Iris pigment epithelial cell (primary cell): Measurements from ENCODE around the gene CRYGD.
"Not testable (repeated sequence)": the region's sequence is repeated elsewhere in the genome, so short reads cannot be mapped to it uniquely, and the experiment has no call there.

Experiments used
- DNase-seq: peaks from one replicate; pipeline ENCODE4 v3.0.0-alpha.2; 2011; ENCODE audit warnings: low read depth

CRYGD gene

DNA sequence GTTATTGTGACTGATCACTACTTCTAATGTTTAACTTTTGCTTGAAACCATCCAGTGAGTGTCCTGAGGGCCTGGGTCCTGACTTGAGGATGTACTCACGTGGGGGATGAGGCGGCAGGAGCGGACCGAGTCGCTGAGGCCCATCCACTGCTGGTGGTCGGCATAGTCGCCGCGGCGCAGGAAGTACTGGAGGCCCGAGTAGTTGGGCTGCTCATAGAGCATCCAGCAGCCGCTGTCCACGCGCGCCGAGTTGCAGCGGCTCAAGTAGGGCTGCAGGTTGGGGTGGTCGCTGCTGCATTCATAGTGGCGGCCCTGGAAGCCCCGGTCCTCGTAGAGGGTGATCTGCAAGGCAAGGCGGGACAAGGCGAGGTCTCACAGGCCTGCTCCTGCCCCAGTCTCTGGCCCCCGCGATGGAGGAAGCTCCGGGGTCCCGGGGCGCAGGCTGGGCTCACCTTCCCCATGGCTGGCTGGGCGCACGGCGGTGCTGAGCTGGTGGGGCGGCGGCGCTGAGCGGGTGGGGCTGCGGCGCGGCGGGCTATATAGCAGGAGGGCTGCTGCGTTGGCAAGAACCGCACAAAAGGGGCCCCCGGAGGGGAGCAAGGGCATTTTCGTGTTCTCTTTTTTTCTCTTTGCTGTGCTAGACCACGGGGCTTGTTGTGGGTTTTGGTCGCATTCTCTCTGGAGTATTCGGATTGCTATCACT is at the start of gene CRYGD:
Gene CRYGD (minus strand): TSS at position 512 of the 703 bp plus-strand sequence. CDS start 51 bp downstream, at position 461.
- DNase-seq, result not testable (repeated sequence)

GRCh38 chr2:208172125-208172524 is 47.8 kb upstream of the CRYGD start:
- no peak for DNase-seq

GRCh38 chr2:208164951-208165755 is 40.8 kb upstream of the CRYGD start:
- DNase-seq, result no peak

DNA sequence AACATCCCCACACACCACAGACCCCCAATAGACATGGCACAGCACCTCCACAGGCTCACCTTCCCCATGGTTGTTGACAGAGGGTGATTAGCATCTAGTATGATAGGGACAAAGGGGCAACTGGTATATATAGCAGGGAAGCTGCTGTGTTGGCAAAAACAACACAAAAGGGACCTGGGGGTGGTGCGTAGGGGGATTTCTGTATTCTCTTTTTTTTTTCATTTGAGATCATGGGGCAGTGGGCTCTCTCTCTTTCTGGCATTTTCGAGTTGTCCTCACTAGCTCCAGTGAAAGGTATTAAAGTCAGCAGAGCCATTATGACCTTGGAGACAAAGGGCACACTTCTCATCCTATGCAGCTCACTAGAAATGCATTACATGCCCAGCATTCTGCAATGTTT is 39.2 kb upstream of the CRYGD start, which contains the start of gene CRYGA:
Gene CRYGA (minus strand): TSS at position 101 of the 400 bp plus-strand sequence. CDS start 33 bp downstream, at position 68.
- no peak for DNase-seq

DNA sequence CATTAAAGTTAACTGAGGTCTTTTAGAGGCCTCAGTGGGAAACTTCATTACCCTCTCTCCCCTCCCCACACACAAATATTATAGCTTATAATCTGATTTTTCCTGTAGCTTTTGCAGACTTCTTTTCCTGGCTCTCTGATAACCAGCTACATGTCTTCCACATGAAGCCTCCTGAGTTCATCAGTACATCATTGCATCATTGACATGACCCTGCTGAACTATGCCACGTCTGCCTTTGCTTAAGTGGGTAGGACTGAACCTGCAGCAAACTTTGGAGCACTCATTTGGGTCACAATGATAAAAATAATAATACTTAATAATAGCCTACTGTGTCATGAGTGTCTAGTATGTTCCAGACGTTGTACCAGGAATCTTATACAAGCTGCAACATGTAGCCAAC is 32.1 kb upstream of the CRYGD start:
- DNase-seq, result no peak

DNA sequence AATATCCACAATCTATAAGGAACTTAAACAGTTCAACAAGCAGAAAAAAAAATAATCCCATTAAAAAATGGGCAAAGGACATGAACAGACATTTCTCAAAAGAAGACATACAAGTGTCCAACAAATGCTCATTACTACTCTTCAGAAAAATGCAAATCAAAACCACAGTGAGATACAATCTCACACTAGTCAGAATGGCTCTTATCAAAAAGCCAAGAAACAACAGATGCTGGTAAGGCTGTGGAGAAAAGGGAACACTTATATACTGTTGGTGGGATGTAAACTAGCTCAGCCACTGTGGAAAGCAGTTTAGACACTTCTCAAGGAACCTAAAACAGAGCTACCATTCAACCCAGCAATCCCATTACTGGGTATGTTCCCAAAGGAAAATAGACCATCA is 28.8 kb upstream of the CRYGD start:
- DNase-seq, result no peak

DNA sequence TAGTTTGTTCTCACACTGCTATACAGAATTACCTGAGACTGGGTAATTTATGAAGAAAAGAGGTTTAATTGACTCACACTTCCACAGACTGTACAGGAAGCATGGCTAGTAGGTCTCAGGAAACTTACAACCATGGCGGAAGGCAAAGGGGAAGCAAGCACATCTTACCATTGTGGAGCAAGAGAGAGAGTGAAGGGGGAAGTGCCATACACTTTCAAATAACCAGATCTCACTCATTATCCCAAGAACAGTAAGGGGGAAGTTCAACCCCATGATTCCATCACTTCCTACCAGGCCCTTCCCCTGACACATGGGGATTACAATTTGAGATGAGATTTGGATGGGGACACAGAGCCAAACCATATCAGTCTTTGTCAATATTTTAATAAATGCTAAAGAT is 26.6 kb upstream of the CRYGD start:
- DNase-seq, result no peak

- DNase-seq, result no peak
Observed at GRCh38 chr2:208150094-208150493, 25.8 kb upstream of the CRYGD start.

- no peak for DNase-seq
Observed at GRCh38 chr2:208148803-208149202, 24.5 kb upstream of the CRYGD start.

DNA sequence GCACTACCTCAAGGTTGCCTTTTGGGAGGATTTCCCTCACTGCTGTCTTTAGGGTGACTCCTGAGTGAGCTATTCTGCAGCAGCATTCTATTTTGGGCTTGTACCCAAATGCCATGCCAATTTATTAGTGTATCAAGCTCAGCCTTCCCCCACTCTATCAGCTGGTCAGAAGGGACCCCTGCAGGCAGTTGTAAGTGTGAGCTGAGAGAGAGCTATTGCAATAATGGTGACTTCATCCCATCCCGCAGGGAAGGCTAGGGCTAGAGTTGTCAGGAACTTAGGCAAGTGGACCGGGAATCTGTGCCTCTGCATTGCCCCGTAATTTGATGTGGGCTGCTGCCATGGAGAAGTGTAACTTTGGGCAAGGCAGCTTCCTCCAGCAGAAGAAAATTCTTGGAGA is 23.4 kb upstream of the CRYGD start:
- DNase-seq, result no peak

GRCh38 chr2:208147008-208147407 is 22.7 kb upstream of the CRYGD start:
- DNase-seq, result no peak

DNA sequence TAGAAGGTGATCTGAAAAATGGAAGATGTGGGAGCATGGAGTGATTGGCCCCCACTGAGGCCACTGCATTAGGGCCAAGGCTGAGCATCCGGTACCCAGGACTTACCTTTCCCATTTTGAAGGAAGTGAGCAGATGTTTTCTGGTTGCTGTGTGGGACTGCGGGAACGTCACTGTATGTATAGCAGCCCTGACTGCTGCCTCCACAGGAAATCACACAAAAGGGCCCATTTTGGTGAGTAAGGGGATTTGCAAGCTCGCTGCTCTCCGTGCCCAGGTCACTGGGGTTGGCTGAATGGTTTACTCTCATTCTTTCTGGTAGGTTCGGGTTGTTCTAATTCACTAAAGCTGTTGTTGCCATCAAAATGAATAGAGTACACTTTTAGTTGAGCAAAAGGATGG is 21.7 kb upstream of the CRYGD start, which contains the start of gene CRYGB:
Gene CRYGB (minus strand): TSS at position 153 of the 400 bp plus-strand sequence. CDS start 38 bp downstream, at position 115.
- no peak for DNase-seq

- DNase-seq, result no peak
Observed at GRCh38 chr2:208142925-208143799, 18.8 kb upstream of the CRYGD start.

DNA sequence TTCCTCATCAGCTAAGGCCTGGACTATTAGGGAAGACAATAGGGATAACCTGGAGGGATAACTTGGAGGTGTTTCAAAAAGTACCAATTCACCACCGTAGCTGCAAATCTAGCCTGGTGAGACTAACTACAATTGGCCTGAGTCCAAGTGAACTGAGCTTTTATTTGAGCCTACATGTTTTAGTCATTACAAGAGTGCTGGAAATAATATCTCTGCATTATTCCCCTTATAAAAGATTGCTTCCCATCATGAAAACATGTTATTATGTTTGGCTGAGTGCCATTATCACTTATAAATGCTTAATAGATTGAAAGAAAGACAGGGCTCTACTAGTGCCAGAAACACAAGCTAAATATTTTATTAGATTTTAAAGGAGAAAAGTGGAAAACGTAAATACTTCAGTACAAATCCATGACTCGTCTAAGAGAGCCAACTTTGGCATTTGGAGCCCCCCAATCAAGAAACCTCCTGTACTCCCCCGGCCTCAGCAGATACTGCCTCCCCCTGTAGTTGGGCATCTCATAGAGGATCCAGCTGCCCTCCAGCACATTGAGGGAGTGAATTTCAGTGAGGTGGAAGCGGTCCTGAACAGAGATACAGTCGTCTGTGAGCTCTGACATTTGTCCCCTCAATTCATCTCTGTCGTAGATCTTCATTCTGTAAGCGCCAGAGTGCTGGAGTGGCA is 18.1 kb upstream of the CRYGD start:
- peak; percentile 26 for DNase-seq

DNA sequence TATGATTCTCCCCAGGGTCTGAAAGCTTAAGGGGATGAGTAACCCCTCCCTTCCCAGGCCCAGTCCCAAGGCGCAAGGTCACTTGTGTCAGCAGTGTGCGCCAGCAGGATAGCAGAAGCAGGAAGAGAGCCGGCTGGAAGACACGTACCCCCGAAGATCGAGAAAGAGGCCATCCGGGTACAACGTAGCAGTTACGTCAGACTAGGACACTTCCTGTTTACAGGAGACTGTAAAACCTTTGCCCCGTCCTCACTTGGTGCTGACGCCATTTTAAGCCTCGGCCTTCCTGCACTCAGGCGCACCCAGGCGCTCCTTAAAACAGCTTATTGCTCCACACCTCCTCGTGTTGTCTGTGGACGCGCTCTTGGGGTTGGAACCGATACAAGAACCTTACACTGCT is 15.1 kb upstream of the CRYGD start:
- DNase-seq, result no peak

DNA sequence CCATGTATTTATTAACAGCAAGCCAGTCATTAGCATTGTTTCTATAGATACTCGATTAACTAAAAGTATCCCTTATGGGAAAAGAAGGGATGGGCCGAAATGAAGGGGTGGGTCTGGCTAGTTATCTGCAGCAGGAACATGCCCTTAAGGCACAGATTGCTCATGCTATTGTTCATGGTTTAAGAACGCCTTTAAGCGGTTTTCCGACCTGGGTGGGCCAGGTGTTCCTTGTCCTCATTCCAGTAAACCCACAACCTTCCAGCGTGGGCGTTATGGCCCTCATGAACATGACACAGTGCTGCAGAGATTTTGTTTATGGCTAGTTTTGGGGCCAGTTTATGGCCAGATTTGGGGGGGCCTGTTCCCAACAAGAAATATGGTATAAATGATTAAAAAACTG is 14.0 kb upstream of the CRYGD start:
- not testable (repeated sequence) for DNase-seq

GRCh38 chr2:208136716-208137094 is 12.4 kb upstream of the CRYGD start:
- no peak for DNase-seq

DNA sequence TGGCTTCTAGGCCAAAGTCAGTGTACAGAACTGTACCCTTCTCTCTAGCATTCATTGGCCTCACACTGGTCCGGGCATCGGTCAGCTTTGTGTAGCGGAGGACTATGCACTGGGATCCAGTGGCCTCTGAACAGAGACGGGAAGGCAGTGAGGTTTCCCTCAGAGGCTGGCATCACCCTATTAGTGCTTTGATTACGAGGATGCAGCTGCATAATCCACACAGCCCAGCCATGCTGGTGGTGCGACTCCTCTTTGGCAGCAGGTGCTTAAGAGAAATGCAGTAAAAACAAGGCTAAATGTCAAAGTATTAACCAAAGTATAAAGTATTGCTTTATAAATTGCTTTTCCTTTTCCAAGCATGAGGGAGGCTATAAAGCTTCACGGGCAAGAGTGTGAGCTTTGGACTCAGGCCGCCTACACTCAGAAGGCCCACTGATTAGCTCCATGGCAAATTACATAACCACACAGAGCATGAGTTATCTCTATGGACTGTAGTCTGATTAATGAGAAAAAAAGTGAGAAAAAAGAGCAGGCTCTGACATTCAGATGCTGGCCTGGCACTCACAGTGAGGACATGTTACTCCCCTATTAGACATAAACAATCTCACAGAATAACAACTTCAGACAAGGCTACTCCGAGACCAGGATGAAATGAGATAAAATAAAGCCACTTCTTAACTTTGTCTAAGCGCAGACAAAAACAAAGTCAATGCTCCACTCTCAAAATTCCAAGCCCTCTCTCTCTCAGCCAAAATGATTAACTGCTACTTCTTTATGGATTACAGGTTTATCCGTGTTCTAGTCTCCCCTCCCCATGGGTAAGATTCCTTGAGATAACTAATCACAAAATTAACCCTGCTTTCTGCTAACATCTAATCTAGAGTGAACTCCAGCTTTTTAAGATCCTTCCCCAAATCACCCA is 11.7 kb upstream of the CRYGD start:
- peak; percentile 20 for DNase-seq

- no peak for DNase-seq
Observed at GRCh38 chr2:208134928-208135586, 10.7 kb upstream of the CRYGD start.

GRCh38 chr2:208130712-208131110 is 6.4 kb upstream of the CRYGD start:
- no peak for DNase-seq
